ENCODE measurements around the gene FNDC3B. TPM values are rescaled to one million over a fixed set of nuclear protein-coding genes. Genes with fewer than 3 reads are reported as not detected.
A peak's percentile ranks its signal among the peaks of the same experiment; 100 is the strongest.

Gene FNDC3B
- total RNA-seq, 1 donor = 221 TPM

DNA sequence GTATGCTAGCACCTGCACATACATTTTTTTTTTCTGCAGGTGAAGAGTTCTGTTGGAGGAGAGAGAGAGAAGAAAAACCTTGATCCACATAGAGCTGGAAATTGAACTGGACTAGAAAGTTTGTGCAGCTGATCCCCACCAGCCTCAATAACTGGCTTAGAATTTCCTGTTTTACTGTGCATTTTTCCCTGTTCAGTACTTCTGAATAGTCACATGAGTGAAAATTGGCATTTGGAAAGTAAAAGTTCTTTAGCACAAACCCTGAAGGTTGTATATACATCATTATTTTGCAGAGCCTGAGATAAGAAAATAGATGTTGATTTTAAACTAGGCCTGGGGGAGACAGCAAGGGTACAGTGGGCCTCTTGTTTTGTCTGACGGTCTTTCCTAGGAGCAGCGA is 366.5 kb downstream of the FNDC3B start:
- no peak for DNase-seq (ENCODE audit: low read depth)
- no peak overlapping the region for H3K4me3 ChIP-seq (ENCODE audit: low read depth, low read length)
- TF ChIP-seq, protein P1, sequence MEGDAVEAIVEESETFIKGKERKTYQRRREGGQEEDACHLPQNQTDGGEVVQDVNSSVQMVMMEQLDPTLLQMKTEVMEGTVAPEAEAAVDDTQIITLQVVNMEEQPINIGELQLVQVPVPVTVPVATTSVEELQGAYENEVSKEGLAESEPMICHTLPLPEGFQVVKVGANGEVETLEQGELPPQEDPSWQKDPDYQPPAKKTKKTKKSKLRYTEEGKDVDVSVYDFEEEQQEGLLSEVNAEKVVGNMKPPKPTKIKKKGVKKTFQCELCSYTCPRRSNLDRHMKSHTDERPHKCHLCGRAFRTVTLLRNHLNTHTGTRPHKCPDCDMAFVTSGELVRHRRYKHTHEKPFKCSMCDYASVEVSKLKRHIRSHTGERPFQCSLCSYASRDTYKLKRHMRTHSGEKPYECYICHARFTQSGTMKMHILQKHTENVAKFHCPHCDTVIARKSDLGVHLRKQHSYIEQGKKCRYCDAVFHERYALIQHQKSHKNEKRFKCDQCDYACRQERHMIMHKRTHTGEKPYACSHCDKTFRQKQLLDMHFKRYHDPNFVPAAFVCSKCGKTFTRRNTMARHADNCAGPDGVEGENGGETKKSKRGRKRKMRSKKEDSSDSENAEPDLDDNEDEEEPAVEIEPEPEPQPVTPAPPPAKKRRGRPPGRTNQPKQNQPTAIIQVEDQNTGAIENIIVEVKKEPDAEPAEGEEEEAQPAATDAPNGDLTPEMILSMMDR (IDR thresholded peaks at IDR 0.05; ENCODE audit: insufficient read depth, low read depth, low read length) = no peak

DNA sequence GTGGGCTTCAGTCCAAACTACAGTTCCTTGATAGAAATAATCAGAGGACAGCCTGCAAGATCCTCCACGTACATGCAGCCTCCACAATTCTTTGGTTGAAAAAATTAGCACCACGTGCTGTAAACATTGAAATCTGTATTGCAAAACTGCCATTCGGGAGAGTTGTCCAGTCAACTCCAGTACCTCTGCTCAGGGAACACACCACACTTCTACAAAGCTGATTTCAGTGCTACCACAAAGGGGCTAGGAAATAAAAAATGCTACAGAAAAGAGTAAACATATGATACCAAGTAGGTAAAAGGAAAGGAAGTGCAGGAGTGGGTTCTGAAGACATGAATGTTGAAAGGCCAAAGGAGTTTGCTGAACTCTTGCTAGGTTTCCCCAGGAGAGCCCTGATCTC is 368.5 kb downstream of the FNDC3B start:
- TF ChIP-seq, protein P1 (IDR thresholded peaks at IDR 0.05; ENCODE audit: insufficient read depth, low read depth, low read length) = no peak
- H3K4me3 ChIP-seq (ENCODE audit: low read depth, low read length) = no peak overlapping the region
- no peak for DNase-seq (ENCODE audit: low read depth)

DNA sequence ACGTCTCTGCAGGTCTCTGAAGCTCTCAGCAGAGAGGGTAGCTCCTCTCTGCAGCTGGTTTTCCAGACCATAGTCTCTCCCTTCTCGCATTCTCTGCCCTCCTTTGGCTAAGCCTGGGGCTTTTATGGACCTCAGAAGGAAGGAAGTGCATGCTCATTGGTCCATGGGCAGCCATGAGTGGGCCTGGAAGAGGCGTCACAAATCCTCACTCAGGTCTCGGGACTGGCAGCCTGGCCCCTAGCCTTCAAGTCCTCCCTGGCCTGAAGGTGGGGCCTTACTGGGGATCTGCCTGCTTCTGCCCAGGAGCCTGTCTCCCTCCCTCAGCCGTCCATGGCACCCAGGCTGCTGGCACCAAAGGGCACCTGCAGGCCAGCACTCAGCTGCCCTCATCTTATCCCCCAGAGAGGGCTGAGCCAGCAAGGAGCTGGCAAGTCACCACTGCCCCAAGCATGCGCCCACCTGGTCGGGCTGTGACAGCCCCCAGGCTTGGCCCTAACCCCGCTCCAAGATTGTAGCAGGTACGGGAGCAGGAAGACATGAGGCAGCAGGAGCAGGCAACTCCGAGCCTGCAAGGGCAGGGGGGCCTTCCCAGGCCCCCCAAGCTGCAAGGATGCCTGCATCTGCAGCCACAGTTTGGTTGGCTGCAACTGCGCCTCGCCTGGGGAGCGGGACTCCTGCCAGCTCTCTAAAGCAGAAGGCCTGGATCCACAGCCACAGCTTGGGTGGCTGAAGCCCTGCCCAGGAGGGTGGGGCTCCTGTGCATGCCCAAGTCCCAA is 371.5 kb downstream of the FNDC3B start:
- H3K4me3 ChIP-seq (ENCODE audit: low read depth, low read length) = no peak overlapping the region
- TF ChIP-seq, protein P1 (IDR thresholded peaks at IDR 0.05; ENCODE audit: insufficient read depth, low read depth, low read length) = no peak
- peak; percentile 21 for DNase-seq (ENCODE audit: low read depth)

DNA sequence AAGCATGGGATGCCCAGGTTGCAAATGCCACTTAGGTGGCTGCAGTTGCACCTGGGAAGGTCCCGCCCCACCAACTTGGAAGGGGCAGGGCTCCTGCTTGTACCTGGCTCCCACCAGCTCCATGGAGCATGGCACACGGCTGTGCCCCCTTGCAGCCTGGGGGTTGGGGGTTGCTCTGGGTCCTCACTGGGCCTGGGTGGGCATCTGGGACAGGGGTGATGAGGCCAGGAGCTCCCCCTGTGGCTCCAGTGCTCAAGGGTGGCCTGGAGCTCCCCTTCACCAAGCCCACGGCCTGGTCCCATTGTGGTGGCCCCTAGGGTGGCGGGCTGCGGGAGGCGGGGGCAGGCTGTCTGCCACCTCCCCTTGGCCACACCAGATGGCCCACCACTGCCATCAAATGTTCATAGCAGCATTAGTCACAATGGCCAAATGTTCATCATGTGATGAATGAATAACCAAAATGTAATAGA is 372.1 kb downstream of the FNDC3B start:
- TF ChIP-seq, protein P1 (IDR thresholded peaks at IDR 0.05; ENCODE audit: insufficient read depth, low read depth, low read length) = no peak
- no peak for DNase-seq (ENCODE audit: low read depth)

DNA sequence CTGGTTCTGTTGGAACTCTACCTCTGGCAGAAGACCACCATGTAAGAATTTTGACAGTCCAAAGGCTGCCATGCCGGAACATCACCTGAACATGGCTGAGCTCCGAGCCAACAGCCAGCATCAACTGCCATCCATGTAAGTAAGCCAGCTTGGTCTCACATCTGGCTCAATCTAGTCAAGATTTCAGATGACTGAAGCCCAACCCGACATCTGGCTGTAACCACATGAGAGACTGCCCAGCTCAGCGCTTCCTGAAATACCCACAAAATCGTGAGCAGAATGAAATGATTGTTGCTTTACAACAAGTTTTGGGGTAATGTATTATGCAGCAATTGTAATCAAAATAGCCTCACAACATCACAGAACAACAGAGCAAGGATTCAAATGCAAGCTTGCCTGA is 375.9 kb downstream of the FNDC3B start:
- TF ChIP-seq, protein P1 (IDR thresholded peaks at IDR 0.05; ENCODE audit: insufficient read depth, low read depth, low read length) = no peak
- no peak for DNase-seq (ENCODE audit: low read depth)
- no peak overlapping the region for H3K4me3 ChIP-seq (ENCODE audit: low read depth, low read length)

More for the DNA sequence above, 372.1 kb downstream of the FNDC3B start:
- H3K4me3 ChIP-seq (ENCODE audit: low read depth, low read length) = no peak overlapping the region

DNA sequence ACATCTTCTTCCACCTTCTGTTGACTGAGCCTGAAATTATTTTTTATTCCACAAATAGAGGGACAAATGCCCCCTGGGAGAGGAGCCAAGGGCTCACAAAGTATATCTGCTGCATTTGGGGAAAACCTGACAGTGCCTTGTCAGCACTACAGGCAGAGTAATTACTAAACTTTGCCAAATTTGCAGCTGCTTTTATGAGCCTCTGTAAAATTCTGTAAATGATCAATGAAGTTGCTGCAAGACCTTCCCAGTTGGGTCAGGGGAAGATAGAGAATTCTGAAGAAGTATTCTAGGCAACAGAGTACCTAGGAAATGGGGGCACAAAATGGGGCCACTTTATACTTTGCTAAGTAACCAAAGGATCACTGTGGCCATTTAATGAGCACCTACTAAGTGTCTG is 398.3 kb downstream of the FNDC3B start:
- TF ChIP-seq, protein P1 (IDR thresholded peaks at IDR 0.05; ENCODE audit: insufficient read depth, low read depth, low read length) = no peak
- H3K4me3 ChIP-seq (ENCODE audit: low read depth, low read length) = no peak overlapping the region

More for the DNA sequence above, 398.3 kb downstream of the FNDC3B start:
- DNase-seq (ENCODE audit: low read depth) = no peak
